HCT116 (cell line): ENCODE data around the gene CALR3. TPM values are rescaled to one million over a fixed set of nuclear protein-coding genes. Genes with fewer than 3 reads are reported as not detected.

Experiments used
- ATAC-seq: fragments of 200-7000 bp; cut with Tn5 transposase; 2 replicates; pipeline ENCODE4 v1.9.1; 2020; ENCODE audit warnings: mild to moderate bottlenecking, moderate library complexity
- BruUV-seq: library from RNA; stranded (reverse); fragments of 400-500 nt; replicated peaks from 2 replicates; lab custom pipeline; 2021; lab: Mats Ljungman, UMichigan
- CTCF ChIA-PET: fragments of 300-600 bp; sonication (Branson Sonifier 250); formaldehyde crosslinking; loops from one replicate; lab custom pipeline; 2021; ENCODE audit warnings: antibody characterized with exemption; lab: Charles Lee
- POLR2A ChIA-PET: fragments of 300-600, 350-600 bp; sonication (Branson Sonifier 250); formaldehyde crosslinking; loops from one replicate; lab custom pipeline; 2021; ENCODE audit warnings: antibody characterized with exemption; lab: Charles Lee
- RAD21 ChIA-PET, 2 experiments: fragments of 300-600 bp; sonication (Branson Sonifier 250); formaldehyde crosslinking; loops; one replicate each; lab custom pipeline; 2023; ENCODE audit warnings: low total read pairs in 2 of 2; ENCODE audit not compliant: uncharacterized antibody in 2 of 2, unreplicated experiment in 2 of 2, low non-redundant PET in 1 of 2; lab: Charles Lee
- DNase-seq: peaks from one replicate; pipeline ENCODE4 v3.0.0-alpha.2; 2010; ENCODE audit warnings: low read depth, low spot score
- H2AFZ ChIP-seq: fragments of 200-600 bp; shearing (Covaris generic), sonication (generic); 2 replicates; pipeline ENCODE4 v1.6.1; 2017; ENCODE audit warnings: low read depth, mixed run types, mixed read lengths, antibody characterized with exemption, low read length; ENCODE audit not compliant: poor library complexity, severe bottlenecking
- H3K27ac ChIP-seq: 2 replicates; pipeline ENCODE4 v1.5.1; 2012; ENCODE audit warnings: low read depth, low read length
- H3K27me3 ChIP-seq: fragments of 200-600 bp; sonication (generic); 2 replicates; pipeline ENCODE4 v1.6.1; 2016; ENCODE audit warnings: mixed run types, low read length, mixed read lengths; ENCODE audit not compliant: insufficient read depth
- H3K36me3 ChIP-seq, 2 experiments: fragments of 200-500 bp in 1 of 2; fragments of 200-600 bp in 1 of 2; sonication (Bioruptor generic) in 1 of 2; sonication (generic) in 1 of 2; 2 replicates each; pipeline versions ENCODE4 v1.5.1 to v1.6.1; 2014 to 2016; ENCODE audit warnings: low read length in 2 of 2, inconsistent platforms in 1 of 2, mixed read lengths in 1 of 2, mixed run types in 1 of 2; ENCODE audit not compliant: insufficient read depth in 2 of 2, control insufficient read depth in 1 of 2
- H3K4me1 ChIP-seq, 2 experiments: fragments of 200-600 bp in 1 of 2; sonication (generic) in 1 of 2; 2 replicates each; pipeline versions ENCODE4 v1.5.1 to v1.6.1; 2012 to 2017; ENCODE audit warnings: low read length in 2 of 2, inconsistent platforms in 1 of 2, mild to moderate bottlenecking in 1 of 2, mixed read lengths in 1 of 2, mixed run types in 1 of 2, moderate library complexity in 1 of 2; ENCODE audit not compliant: insufficient read depth in 2 of 2, control insufficient read depth in 1 of 2
- H3K4me2 ChIP-seq: fragments of 200-600 bp; sonication (generic); 2 replicates; pipeline ENCODE4 v1.6.1; 2017; ENCODE audit warnings: mixed run types, low read length, mixed read lengths
- H3K4me3 ChIP-seq, 2 experiments: fragments of 200-600 bp in 1 of 2; sonication (generic) in 1 of 2; replicated peaks in 1 of 2; 2 replicates each; pipeline ENCODE4 v1.5.1; 2011 to 2016; ENCODE audit warnings: low read length in 2 of 2, control low read depth in 1 of 2, low read depth in 1 of 2, mild to moderate bottlenecking in 1 of 2, mixed read lengths in 1 of 2, mixed run types in 1 of 2
- H3K79me2 ChIP-seq: fragments of 200-600 bp; sonication (generic); 2 replicates; pipeline ENCODE4 v1.6.1; 2017; ENCODE audit warnings: mild to moderate bottlenecking, mixed run types, low read length, moderate library complexity, mixed read lengths; ENCODE audit not compliant: insufficient read depth
- H3K9ac ChIP-seq: fragments of 200-600 bp; sonication (generic); 2 replicates; pipeline ENCODE4 v1.6.1; 2016; ENCODE audit warnings: low read length, mixed read lengths
- H3K9me2 ChIP-seq: fragments of 200-600 bp; sonication (generic), shearing (Covaris generic); 2 replicates; pipeline ENCODE4 v1.6.1; 2017; ENCODE audit warnings: mixed run types, mild to moderate bottlenecking, moderate library complexity; ENCODE audit not compliant: insufficient read depth
- H3K9me3 ChIP-seq, 2 experiments: fragments of 200-500 bp in 1 of 2; fragments of 200-600 bp in 1 of 2; sonication (Bioruptor generic) in 1 of 2; sonication (generic) in 1 of 2; 2 replicates each; pipeline ENCODE4 v1.6.1; 2014 to 2017; ENCODE audit warnings: low read length in 2 of 2, mixed read lengths in 2 of 2, inconsistent platforms in 1 of 2, low read depth in 1 of 2, mild to moderate bottlenecking in 1 of 2, mixed run types in 1 of 2, moderate library complexity in 1 of 2; ENCODE audit not compliant: control insufficient read depth in 1 of 2, insufficient read depth in 1 of 2
- H4K20me1 ChIP-seq: fragments of 200-600 bp; sonication (generic), shearing (Covaris generic); 2 replicates; pipeline ENCODE4 v1.6.1; 2017; ENCODE audit warnings: mixed run types, mild to moderate bottlenecking, moderate library complexity; ENCODE audit not compliant: insufficient read depth
- CBX3 ChIP-seq: IDR thresholded peaks from 2 replicates; pipeline ENCODE4 v1.6.1; 2012; ENCODE audit warnings: low read depth
- EGR1 ChIP-seq: IDR thresholded peaks from 2 replicates; pipeline ENCODE4 v1.6.1; 2012; ENCODE audit warnings: low read depth
- FOSL1 ChIP-seq: IDR thresholded peaks from 2 replicates; pipeline ENCODE4 v1.6.1; 2012; ENCODE audit warnings: low read depth
- JUND ChIP-seq: IDR thresholded peaks from 2 replicates; pipeline ENCODE4 v1.6.1; 2012
- POLR2A ChIP-seq: IDR thresholded peaks from 2 replicates; pipeline ENCODE4 v1.7.0; 2011; ENCODE audit warnings: borderline replicate concordance; ENCODE audit not compliant: insufficient read depth, insufficient read length; ENCODE audit errors: extremely low read depth
- SP1 ChIP-seq: IDR thresholded peaks from 2 replicates; pipeline ENCODE4 v1.6.1; 2012; ENCODE audit warnings: low read depth
- ZNF274 ChIP-seq: fragments of 200-500 bp; sonication (Bioruptor generic); IDR thresholded peaks from 2 replicates; pipeline ENCODE4 v1.6.1; 2014; ENCODE audit warnings: mild to moderate bottlenecking, low read depth, low read length, inconsistent platforms
- intact Hi-C: fragments of 100-400 bp; cut with micrococcal nuclease; formaldehyde crosslinking; loops from 2 replicates; pipeline ENCODE4 v1.10.0; 2022
- total RNA-seq: library from RNA; stranded (reverse); gene quantifications from one replicate; pipeline ENCODE4 v1.2.1, GENCODE V29; 2021; ENCODE audit not compliant: unreplicated experiment
- TF ChIP-seq, protein P1 (sequence below): IDR thresholded peaks from 2 replicates; pipeline ENCODE4 v1.6.1; 2012
- TF ChIP-seq, protein P2 (sequence below), 3 experiments: fragments of 200-600 bp in 1 of 3; sonication (generic) in 1 of 3; IDR thresholded peaks in 2 of 3; conservative IDR thresholded peaks in 1 of 3; 2 replicates each; pipeline ENCODE4 v1.5.1; 2012 to 2017; ENCODE audit warnings: low read depth in 2 of 3, low read length in 2 of 3, antibody characterized with exemption in 1 of 3, borderline replicate concordance in 1 of 3, control low read depth in 1 of 3, mild to moderate bottlenecking in 1 of 3, mixed read lengths in 1 of 3, mixed run types in 1 of 3, moderate library complexity in 1 of 3; ENCODE audit not compliant: insufficient read depth in 1 of 3

CALR3 gene
- total RNA-seq, 1 experiment from 2014 or later = not detected

DNA sequence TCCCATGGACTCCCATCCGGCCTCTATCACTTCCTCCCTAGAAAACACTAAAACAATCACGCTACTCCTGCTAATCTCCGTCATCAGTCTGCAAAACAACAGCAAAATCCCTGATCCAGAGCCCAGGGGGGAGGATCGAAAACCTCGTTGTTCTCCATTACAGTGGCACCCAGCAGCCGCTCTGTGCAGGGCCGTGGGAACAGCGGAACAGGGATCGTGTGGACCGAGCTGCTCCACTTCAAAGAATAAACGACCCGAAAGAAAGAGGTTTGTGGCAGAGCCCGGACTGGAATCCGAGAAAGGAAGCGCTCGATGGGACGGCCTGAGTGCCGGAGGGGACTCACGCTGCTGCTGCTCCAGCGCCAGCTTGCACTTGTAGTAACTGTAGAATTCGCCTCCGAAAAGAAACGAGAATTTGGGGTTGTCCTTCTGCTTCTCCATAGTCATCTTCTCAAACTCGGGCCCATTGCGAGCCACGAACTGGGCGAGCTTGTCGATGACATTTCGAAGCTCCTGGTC is 45.6 kb upstream of the CALR3 start:
- ATAC-seq (0 out of 2 replicates have a peak, but pooled peaks have one; percentile 2), DNase-seq (no peak)
- peaks cover 9 to 17% of the 10 kb centered on the region in 2 experiments for H3K4me1 ChIP-seq
- H3K36me3 ChIP-seq = peaks cover 10 to 38% of the 10 kb centered on the region in 2 experiments
- H3K27ac ChIP-seq = peak overlapping the region; percentile 83
- ChIA-PET RAD21 (no interaction called here), POLR2A (no interaction called here)
- H3K27me3 ChIP-seq = no peaks in the 10 kb centered on the region
- H3K4me2 ChIP-seq = peak overlapping the region; percentile 94
- intact Hi-C loops = no loop called here
- H3K79me2 ChIP-seq = peaks cover 80% of the 10 kb centered on the region
- H4K20me1 ChIP-seq = peaks cover 23% of the 10 kb centered on the region; the same call in 1 of the 2 replicates
- TF ChIP-seq, protein P1, sequence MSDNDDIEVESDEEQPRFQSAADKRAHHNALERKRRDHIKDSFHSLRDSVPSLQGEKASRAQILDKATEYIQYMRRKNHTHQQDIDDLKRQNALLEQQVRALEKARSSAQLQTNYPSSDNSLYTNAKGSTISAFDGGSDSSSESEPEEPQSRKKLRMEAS = no peak
- no peak for TF ChIP-seq JUND
- TF ChIP-seq ZNF274 = no peak
- TF ChIP-seq EGR1 = no peak
- TF ChIP-seq, protein P2, sequence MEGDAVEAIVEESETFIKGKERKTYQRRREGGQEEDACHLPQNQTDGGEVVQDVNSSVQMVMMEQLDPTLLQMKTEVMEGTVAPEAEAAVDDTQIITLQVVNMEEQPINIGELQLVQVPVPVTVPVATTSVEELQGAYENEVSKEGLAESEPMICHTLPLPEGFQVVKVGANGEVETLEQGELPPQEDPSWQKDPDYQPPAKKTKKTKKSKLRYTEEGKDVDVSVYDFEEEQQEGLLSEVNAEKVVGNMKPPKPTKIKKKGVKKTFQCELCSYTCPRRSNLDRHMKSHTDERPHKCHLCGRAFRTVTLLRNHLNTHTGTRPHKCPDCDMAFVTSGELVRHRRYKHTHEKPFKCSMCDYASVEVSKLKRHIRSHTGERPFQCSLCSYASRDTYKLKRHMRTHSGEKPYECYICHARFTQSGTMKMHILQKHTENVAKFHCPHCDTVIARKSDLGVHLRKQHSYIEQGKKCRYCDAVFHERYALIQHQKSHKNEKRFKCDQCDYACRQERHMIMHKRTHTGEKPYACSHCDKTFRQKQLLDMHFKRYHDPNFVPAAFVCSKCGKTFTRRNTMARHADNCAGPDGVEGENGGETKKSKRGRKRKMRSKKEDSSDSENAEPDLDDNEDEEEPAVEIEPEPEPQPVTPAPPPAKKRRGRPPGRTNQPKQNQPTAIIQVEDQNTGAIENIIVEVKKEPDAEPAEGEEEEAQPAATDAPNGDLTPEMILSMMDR (IDR thresholded peaks at IDR 0.05 in 2 of 3, conservative IDR thresholded peaks at IDR 0.05 in 1 of 3; ENCODE audit: borderline replicate concordance in 1 of 3, insufficient read depth in 1 of 3, low read depth in 2 of 3, low read length in 2 of 3) = no peak
- TF ChIP-seq CBX3 = no peak
- no peak for TF ChIP-seq SP1
- TF ChIP-seq, all 23 proteins: peak for 0
- Histone ChIP-seq H3K9me2 (no peaks in the 10 kb centered on the region), H3K9me3 (no peaks in the 10 kb centered on the region), H3K9ac (peak overlapping the region; percentile 96), H3K4me3 (peak overlapping the region; percentile 97 to 100), H2AFZ (no peak overlapping the region)
- CTCF ChIA-PET = no interaction called here
- TSS peak; percentile 83 for BruUV-seq

DNA sequence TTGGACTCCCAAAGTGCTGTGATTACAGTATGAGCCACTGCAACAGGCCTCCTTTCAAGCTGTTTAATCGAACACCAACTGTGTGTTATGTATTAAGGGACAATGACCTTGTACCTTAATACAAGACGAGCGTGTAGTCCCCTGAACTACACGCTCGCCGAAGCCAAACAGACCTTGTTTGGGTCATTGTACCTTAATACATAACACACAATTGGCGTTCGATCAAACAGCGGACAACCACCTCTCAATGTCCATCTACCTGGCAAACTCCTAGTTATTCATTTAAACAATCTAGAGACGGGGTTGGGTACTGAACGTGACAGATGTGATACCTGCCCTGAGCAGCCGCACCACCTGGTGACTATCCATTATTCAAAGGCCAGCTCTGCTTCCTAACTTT is 45.0 kb upstream of the CALR3 start:
- no peak for DNase-seq
- CTCF ChIA-PET = no interaction called here
- no peak overlapping the region for H2AFZ ChIP-seq
- H3K4me1 ChIP-seq = peaks cover 9 to 17% of the 10 kb centered on the region in 2 experiments
- RAD21 ChIA-PET = no interaction called here
- no peaks in the 10 kb centered on the region for H3K9me2 ChIP-seq
- H3K27ac ChIP-seq = no peak overlapping the region; the same call in 1 of the 2 replicates
- no peak for TF ChIP-seq CBX3
- TF ChIP-seq, protein P2 (IDR thresholded peaks at IDR 0.05 in 2 of 3, conservative IDR thresholded peaks at IDR 0.05 in 1 of 3; ENCODE audit: borderline replicate concordance in 1 of 3, insufficient read depth in 1 of 3, low read depth in 2 of 3, low read length in 2 of 3) = no peak
- no peak for TF ChIP-seq FOSL1
- no peak for TF ChIP-seq POLR2A
- H3K9me3 ChIP-seq = no peaks in the 10 kb centered on the region
- no peaks in the 10 kb centered on the region for H3K27me3 ChIP-seq
- POLR2A ChIA-PET = no interaction called here
- no TSS peak for BruUV-seq
- intact Hi-C loops = no loop called here
- H4K20me1 ChIP-seq = peaks cover 26% of the 10 kb centered on the region; the same call in 1 of the 2 replicates
- ATAC-seq = no peak
- peak overlapping the region; percentile 94 for H3K4me2 ChIP-seq
- peak overlapping the region; percentile 97 to 100 for H3K4me3 ChIP-seq
- H3K36me3 ChIP-seq = peaks cover 14 to 45% of the 10 kb centered on the region in 2 experiments
- peak overlapping the region; percentile 96 for H3K9ac ChIP-seq
- H3K79me2 ChIP-seq = peaks cover 86% of the 10 kb centered on the region
